ENCODE measurements around the gene TNC.

GRCh38 chr9:115039516-115040120 lies 78.3 kb downstream of the TNC start:
- TF ChIP-seq CTCF (IDR thresholded peaks at IDR 0.05), result no peak
- no peak for TF ChIP-seq POLR2A (IDR thresholded peaks at IDR 0.05)
